Central memory CD4-positive, alpha-beta T cell (primary cell): ENCODE results near the gene XPR1.
"Not testable (repeated sequence)": the region's sequence is repeated elsewhere in the genome, so short reads cannot be mapped to it uniquely, and the experiment has no call there.

Experiments
- DNase-seq: peaks from one replicate; pipeline ENCODE4 v3.0.0; 2022

The XPR1 gene

DNA sequence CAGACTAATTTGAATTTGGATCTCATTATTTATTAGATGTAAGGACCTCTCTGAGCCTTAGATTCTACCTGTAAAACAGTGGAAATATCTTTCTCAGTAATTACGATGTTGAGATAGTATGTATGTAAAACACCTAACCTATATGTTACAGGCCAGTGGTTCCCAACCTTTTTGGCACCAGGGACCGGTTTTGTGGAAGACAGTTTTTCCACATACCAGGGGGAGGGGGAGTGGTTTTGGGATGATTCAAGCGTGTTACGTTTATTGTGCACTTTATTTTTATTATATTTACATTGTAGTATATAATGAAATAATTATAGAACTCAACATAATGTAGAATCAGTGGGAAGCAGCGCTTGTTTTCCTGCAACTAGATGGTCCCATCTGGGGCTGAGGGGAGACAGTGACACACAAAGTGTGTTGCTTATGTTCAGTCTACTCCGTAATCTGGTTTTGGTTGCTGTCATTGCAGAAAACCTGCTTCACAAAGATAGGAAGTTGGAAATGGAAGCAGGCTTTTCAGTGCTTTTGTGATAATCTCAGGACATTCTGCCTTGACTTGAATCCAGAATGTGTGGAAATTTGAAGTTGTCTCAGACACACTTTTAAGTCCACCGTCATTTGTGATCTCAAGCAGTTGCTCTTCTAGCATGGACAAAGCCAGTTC, 12.8 kb downstream of the XPR1 start:
- DNase-seq, result no peak

DNA sequence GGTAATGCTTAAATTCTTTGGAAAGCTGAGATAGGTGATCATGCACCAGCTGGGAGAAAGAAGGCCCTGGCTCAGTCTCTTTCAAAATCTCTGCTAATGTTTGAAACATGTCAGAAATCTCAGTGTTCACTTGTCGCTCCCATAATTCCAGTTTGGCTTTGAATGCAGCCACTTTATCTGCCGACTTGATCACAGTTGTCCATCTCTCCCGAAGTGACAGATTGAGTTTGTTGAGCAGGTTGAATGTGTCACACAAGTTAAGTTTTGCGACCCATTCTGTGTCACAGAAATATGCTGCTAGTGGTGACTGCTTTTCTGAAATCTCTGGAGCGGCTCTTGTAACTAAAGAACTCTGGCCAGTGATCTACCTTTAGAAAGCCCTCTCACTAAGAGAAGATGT, 13.4 kb downstream of the XPR1 start:
- not testable (repeated sequence) for DNase-seq

DNA sequence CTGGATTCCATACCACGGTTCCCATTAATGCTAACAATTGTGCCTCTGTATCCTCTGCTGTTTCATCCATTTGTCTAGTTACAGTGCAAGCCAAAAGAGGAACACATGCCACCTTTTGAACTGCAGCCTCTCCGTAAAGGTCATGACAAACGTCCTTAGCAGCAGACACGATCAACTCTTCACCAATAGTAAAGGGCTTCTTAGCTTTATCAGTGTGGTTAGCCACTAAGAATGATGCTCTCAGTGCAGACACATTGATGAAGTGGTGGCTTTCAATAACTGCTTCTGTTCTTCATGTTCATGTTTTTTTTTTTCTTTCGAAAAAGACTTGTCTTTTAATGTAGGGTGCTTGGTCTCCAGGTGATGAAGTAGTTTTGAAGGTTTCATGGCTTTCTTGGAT, 14.3 kb downstream of the XPR1 start:
- DNase-seq, result no peak

DNA sequence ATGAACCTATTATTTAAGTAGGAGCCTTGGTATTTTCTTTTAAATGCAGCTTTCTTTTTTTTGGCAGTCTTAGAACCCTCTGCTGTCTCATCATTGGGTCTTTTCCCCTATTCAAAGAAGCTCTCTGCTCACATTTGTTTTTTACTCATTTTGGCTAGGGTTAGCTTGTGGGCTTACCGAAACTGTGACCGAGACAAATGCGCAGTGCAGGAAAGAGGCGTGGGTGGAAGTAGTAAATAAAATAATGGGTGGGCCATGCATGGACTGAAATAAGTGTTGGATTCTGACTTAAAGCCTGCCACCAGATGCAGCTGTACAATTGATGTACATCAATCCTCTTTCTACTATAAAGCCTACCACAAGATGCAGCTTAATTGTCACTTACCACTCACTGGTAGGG, 14.7 kb downstream of the XPR1 start:
- DNase-seq, result no peak

DNA sequence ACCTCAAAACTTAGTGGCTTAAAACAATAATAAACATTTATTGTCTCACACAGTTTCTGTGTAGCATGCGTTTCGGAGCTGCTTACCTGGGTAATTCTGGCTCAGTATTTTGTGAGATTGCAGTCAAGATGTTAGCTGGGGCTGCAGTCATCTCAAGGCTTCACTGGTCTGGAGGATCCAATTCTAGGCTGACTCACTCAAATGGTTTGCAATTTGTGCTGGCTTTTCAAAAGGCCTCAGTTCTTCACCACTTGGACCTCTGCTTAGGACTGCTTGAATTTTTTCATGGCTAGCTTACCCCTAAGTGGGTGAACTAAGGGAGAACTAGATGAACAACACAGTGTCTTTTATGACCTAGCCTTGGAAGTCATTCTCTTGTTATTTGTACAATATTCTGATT, 21.0 kb downstream of the XPR1 start:
- no peak for DNase-seq

DNA sequence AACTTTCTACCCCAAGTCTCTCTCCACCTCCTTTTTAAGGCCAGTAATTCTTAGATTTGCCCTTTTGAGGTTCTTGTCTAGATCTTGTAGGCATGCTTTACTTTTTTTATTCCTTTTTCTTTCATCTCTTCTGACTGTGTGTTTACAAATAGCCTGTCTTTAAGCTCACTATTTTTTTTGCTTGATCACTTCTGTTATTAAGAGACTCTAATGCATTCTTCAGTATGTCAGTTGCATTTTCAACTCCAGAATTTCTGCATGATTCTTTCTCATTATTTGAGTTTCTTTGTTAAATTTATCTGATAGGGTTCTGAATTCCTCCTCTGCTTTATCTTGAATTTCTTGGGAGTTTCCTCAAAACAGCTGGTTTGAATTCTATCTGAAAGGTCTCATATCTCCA, 30.9 kb downstream of the XPR1 start:
- DNase-seq, result no peak

DNA sequence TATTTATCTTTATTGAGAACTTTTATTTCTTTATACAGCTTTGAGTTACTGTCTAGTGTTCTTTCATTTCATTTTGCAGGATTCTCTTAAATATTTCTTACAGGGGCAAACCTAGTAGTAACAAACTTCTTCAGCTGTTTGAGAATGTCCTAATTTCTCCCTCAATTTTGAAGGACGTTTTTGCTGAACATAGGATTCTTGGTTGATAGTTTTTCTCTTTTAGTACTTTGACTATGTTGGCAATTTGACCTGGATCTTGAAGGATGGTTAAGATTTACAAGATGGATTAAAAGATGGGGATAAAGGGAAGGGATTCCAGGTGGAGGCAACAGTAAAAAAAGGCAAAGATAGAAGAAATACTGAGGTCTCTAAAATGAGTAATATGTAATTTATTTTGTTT, 38.9 kb downstream of the XPR1 start:
- DNase-seq, result no peak

DNA sequence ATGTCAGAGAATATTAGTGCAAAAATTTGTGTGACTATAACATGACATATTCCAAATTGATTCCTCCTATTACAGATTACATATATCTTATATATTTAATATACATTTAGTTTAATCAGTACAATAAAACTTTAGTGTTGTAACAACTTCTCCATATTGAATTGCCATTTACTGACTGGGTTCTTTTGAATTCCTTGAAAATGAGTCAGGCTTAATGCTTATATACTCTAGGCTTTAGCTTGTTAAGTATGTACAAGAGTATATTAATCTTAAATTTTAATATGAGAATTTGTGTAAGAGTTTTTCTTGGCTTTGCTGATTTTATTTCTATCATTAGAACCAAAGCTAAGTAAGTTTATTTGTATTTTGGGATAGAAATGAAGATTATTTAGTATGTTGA, 40.3 kb downstream of the XPR1 start:
- no peak for DNase-seq

DNA sequence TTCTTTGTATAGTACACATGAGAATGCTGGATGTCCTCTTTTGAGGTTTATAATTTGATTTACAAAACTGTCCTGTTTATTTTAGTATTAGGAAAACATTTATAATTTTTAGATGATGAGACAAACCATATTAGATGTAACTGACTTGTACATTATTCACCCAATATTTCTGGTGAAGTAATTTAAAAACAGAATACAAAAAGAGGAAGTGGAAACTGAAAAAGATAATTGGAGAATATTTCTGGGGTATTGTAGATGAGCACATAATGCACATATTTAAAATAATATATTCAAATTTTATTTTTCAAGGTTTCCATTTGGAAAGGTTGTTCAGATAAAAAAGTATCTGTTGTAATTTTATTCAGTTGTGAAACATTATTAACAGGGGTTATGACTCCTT, 40.7 kb downstream of the XPR1 start:
- no peak for DNase-seq

DNA sequence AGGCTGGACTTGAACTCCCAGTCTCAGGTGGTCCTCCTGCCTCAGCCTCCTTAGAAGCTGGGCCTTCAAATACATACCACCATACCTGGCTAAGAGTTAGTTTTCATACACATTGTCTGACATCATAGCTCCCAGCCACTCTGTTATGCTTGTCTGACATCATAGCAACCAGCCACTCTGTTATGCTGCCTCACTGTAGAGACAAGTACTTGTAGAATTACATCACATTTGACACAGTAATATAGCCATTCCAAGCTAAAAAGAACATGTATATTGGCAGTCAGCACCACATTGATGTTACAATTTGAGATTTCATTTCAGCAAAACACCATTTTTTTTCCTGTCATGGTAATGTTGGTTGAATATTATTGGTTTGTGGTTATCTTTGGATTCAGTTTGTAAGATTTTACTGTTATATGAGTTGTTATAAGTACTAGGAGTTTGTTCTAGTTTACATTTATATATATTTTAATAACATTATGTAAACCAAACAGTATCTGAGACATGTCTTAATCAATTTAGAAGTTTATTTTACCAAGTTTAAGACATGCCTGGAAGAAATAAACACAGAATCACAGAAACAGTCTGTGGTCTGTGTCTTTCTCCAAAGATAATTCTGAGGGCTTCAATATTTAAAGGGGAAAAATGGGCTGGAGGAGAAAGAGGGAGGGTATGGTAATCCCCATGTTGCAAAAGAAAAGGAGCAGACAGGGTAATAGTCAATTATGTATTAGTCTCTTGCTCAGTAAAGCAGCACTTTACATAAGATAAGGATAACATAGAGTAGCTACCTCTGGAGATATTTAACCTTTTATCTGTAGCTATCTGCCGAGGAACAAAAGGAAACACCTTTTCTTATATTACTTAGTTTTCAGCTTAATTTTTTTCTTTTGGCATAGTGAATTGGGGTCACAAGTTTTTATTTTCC, 43.0 kb downstream of the XPR1 start:
- no peak for DNase-seq

DNA sequence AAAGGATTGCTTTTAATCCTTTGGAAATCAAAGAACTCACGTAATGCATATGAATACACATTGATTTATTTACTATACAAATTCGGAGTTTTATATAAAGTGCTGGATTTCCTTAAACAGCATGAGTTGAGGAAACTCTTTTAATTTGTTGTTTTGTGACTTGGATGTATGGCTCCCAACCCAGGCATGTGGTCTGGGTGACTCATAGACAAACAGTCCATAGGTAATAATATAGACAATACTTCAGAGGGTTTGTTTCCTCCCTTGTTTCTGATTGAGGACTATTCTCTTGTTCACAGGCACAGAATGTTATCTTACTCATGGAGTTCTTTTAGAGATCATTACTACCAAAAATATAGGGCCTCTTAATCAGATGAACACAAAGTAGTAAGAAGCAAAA, 43.8 kb downstream of the XPR1 start:
- DNase-seq, result no peak

DNA sequence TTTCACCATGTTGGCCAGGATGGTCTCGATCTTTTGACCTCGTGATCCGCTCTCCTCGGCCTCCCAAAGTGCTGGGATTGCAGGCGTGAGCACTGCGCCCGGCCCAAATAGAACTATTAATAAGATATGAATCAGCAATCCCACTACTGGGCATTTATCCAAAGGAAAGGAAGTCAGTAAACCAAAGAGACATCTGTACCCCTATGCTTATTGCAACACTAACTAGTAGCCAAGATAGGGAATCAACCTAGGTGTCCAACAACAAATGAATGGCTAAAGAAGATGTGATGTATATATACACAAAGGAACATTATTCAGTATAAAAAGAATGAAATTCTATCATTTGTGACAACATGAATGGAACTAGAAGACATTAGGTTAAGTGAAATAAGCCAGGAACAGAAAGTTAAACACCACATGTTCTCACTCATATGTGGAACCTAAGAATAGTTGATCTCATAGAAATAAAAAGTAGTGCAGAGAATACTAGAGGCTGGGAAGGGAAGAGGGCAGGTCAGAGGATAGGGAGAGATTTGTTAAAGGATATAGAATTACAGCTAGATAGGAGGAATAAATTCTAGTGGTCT, 48.8 kb downstream of the XPR1 start:
- no peak for DNase-seq

DNA sequence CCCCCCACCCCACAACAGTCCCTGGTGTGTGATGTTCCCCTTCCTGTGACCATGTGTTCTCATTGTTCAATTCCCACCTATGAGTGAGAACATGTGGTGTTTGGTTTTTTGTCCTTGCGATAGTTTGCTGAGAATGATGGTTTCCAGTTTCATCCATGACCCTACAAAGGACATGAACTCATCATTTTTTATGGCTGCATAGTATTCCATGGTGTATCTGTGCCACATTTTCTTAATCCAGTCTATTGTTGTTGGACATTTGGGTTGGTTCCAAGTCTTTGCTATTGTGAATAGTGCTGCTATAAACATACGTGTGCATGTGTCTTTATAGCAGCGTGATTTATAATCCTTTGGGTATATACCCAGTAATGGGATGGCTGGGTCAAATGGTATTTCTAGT, 51.3 kb downstream of the XPR1 start:
- DNase-seq, result not testable (repeated sequence)

DNA sequence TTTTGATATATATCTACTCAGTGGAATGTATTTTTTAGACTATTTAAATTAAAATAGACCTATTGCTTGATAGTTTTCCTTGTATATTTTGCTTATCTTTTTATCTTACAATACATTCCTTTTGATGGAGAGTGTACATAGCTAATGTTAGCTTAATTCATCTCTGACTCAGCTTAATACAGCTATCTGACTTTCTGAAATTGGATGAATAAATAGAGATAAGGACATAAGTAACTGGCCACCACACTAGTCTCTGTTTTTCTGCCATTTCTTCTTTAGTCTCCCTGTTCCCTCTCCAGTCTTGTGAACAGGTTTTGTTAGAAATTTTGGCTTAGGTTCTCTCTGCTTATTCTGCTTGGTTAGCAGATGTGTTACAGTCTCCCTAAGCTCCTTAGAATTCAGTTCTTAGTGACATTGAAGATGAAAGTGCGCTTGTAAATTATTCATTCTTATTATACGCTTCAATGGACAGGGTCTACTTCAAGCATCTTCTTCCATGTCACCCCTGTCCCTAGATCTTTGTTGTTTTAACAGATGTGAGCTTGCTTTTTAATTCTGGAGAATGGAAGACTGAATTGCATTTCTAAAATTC, 59.6 kb downstream of the XPR1 start:
- DNase-seq, result no peak

DNA sequence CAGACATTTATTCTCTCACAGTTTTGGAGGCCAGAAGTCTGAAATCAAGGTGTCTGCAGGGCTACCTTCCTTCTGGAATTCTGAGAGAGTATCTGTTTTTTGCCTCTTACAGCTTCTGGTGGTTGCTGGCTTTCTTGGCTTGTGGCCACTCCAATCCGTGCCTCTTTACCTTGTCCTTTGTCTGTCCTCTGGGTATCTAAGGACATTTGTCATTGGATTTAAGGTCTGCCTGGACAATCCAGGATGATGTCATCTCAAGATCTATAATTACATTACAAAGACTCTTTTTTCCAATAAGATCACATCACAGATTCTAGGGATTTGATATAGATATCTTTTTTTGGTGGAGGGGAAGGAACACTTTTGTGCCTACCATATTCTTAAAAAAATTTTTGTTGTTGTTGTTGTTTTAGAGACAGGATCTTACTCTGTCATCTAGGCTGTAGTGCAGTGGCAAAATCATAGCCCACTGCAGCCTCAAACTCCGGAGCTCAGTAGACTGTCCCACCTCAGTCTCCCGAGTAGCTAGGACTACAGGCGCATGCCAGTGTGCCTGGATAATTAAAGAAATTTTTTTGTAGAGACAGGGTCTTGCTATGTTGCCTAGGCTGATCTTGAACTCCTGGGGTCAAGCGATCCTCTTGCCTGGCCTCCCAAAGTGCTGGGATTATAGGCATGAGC, 61.9 kb downstream of the XPR1 start:
- no peak for DNase-seq

DNA sequence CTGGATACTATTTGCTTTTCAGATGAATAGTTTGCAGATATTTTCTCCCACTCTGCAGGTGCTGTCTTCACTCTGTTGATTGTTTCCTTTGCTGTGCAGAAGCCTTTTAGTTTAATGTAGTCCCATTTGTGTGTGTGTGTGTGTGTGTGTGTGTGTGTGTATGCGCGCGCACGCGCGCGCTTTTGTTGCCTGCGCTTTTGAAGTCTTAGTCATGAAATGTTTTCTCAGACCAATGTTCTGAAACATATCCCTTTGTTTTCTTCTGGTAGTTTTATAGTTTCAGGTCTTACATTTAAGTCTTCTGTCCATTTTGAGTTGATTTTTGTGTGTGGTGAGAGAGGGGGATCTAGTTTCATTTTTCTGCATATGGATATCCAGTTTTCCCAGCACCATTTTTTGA, 63.5 kb downstream of the XPR1 start:
- no peak for DNase-seq

DNA sequence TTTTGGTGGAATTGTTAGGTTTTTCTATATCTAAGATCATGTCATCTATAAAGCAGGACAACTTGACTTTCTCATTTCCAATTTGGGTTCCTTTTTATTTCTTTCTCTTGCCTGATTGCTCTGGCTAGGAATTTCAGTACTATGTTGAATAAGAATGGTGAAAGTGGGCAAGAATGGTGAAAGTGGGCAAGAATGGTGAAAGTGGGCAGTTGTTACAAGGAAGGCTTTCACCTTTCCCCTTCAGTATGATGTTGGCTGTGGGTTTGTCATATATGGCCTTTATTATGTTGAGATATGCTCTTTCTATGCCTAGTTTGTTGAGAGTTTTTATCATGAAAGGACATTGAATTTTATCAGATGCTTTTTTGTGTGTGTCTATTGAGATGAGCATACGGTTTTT, 64.5 kb downstream of the XPR1 start:
- no peak for DNase-seq

DNA sequence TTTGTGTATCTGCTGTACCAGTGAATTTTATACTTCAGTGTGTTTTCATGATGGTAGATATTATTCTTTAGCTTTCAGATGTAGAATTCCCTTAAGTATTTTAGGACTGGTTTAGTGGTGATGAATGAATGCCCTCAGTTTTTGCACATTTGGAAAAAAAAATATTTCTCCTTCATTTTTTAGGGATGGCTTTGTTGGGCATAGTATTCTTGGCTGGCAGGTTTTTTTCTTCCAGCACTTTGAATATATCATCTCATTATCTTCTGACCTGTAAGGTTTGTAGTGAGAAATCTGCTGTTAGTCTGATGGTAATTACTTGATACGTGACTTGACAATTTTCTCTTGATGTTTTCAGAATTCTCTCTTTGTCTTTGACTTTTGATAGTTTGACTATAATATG, 66.8 kb downstream of the XPR1 start:
- DNase-seq, result no peak

DNA sequence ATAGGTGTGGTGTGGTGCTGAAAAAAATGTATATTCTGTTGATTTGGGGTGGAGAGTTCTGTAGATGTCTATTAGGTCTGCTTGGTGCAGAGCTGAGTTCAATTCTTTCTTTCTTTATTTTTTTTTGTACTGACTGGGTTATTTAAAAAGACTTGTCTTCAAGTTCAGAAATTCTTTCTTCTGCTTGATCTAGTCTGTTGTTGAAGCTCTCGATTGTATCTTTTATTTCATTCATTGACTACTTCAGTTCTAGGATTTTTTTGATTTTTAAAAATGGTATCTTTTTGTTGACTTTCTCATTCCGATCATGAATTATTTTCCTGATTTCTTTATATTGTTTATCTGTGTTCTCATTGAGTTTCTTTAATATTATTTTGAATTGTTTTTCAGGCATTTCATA, 70.6 kb downstream of the XPR1 start:
- DNase-seq, result not testable (repeated sequence)

DNA sequence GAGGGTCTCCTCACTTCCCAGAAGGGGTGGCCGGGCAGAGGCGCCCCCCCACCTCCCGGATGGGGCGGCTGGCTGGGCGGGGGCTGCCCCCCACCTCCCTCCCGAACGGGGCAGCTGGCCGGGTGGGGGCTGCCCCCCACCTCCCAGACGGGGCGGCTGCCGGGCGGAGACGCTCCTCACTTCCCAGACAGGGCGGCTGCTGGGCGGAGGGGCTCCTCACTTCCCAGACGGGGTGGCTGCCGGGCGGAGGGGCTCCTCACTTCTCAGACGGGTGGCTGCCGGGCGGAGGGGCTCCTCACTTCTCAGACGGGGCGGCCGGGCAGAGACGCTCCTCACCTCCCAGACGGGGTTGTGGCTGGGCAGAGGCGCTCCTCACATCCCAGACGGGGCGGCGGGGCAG, 78.9 kb downstream of the XPR1 start:
- not testable (repeated sequence) for DNase-seq

DNA sequence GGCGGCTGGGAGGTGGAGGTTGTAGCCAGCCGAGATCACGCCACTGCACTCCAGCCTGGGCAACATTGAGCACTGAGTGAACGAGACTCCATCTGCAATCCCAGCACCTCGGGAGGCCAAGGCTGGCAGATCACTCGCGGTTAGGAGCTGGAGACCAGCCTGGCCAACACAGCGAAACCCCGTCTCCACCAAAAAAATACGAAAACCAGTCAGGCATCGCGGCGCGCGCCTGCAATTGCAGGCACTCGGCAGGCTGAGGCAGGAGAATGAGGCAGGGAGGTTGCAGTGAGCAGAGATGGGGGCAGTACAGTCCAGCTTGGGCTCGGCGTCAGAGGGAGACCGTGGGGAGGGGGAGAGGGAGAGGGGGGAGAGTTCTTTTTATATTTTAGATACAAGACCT, 79.4 kb downstream of the XPR1 start:
- not testable (repeated sequence) for DNase-seq

DNA sequence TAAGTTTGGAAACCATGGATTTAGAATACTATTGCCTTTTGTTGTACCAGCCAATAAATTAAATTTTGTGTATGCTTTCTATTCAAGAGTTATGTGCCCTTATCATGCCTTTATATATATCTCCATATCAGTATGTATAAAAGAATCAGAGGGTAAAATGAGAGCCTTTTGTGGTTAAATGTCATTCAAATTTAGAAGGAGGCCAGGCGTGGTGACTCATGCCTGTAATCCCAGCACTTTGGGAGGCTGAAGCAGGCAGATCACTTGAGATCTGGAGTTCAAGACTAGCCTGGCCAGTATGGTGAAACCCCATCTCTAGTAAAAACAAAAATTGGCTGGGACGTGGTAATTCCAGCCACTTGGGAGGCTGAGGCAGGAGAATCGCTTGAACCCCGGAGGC, 88.9 kb downstream of the XPR1 start:
- DNase-seq, result no peak

DNA sequence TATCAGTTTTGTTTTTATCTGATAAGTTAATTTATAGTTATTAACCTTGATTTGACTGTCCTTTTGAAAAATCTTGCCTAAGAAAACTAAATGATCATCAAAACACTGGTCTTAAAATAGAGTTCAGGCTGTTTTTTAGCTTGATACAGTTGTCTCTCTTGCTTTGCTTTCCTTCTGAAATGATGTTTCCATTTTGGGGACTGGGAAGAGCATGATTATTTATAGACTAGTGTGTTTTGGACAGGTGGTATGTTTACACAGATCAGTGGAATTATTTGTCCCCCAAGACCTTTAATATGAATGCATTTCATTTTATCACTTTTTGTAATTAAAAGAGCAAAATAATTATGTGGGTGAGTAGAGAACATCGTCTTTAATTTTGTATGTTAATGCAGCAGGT, 90.8 kb downstream of the XPR1 start:
- DNase-seq, result no peak
